ENCODE measurements around the gene GDA. TPM values are rescaled to one million over a fixed set of nuclear protein-coding genes. Genes with fewer than 3 reads are reported as not detected.
"Not testable (repeated sequence)": the region's sequence is repeated elsewhere in the genome, so short reads cannot be mapped to it uniquely, and the experiment has no call there.

GDA gene
- total RNA-seq, 1 donor from 2014 or later, result not detected

- intact Hi-C loops (cut with DNase I), result no loop called here
- TF ChIP-seq CTCF (IDR thresholded peaks at IDR 0.05), result no peak
- Histone ChIP-seq H3K36me3 (no peaks in the 10 kb centered on the region), H3K27me3 (no peaks in the 10 kb centered on the region), H3K9me3 (no peaks in the 10 kb centered on the region), H3K4me1 (no peaks in the 10 kb centered on the region), H3K27ac (no peak overlapping the region), H3K4me3 (no peak overlapping the region)
- no peak for DNase-seq (ENCODE audit: low spot score in 2 of 2)
Measured at GRCh38 chr9:72278959-72279358, 129.7 kb downstream of the GDA start.

GRCh38 chr9:72280913-72281500 lies 131.8 kb downstream of the GDA start:
- H3K27me3 ChIP-seq, result no peaks in the 10 kb centered on the region
- H3K9me3 ChIP-seq, result no peaks in the 10 kb centered on the region
- no peak overlapping the region for H3K4me3 ChIP-seq
- peak; percentile 70 to 92 (median 82) for TF ChIP-seq CTCF (IDR thresholded peaks at IDR 0.05)
- no peak overlapping the region for H3K27ac ChIP-seq
- DNase-seq (ENCODE audit: low spot score in 2 of 2), result peak in 1 of 2 donors; percentile 77
- H3K4me1 ChIP-seq, result no peaks in the 10 kb centered on the region
- no peaks in the 10 kb centered on the region for H3K36me3 ChIP-seq
- intact Hi-C loops (cut with DNase I), result loop anchor here (1.0 to 5.0 kb wide), 2 partner anchors 311 to 541 kb away; no protein-coding TSS in a partner anchor

DNA sequence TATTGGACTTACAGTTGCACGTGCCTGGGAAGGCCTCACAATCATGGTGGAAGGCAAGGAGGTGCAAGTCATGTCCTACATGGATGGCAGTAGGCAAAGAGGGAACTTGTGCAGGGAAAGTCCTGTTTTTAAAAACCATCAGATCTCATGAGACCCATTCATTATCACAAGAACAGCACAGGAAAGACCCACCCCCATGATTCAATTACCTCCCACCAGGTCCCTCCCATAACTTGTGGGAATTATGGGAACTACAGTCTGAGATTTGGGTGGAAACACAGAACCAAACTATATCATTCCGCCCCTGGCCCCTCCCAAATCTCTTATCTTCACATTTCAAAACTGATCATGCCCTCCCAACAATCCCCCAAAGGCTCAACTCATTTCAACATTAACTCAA lies 140.2 kb downstream of the GDA start:
- no peak overlapping the region for H3K4me3 ChIP-seq
- no peak for TF ChIP-seq CTCF (IDR thresholded peaks at IDR 0.05)
- no peaks in the 10 kb centered on the region for H3K36me3 ChIP-seq
- intact Hi-C loops (cut with DNase I), result no loop called here
- H3K9me3 ChIP-seq, result no peaks in the 10 kb centered on the region
- H3K27me3 ChIP-seq, result no peaks in the 10 kb centered on the region
- no peak for DNase-seq (ENCODE audit: low spot score in 2 of 2)
- no peak overlapping the region for H3K27ac ChIP-seq
- H3K4me1 ChIP-seq, result no peaks in the 10 kb centered on the region

DNA sequence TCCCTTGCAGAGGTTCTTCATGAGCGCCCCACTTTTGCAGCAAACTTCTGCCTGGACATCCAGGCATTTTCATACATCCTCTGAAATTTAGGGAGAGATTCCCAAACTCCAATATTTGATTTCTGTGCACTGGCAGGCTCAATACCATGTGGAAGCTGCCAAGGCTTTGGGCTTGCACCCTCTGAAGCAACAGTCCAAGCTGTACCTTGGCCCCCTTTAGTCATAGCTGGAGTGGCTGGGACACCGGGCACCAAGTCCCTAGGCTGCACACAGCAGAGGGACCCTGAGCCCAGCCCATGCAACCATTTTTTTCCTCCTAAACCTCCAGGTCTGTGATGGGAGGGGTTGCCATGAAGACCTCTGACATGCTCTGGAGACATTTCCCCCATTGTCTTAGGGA lies 141.1 kb downstream of the GDA start:
- Histone ChIP-seq H3K27me3 (no peaks in the 10 kb centered on the region), H3K27ac (no peak overlapping the region), H3K9me3 (no peaks in the 10 kb centered on the region), H3K4me1 (no peaks in the 10 kb centered on the region), H3K36me3 (no peaks in the 10 kb centered on the region), H3K4me3 (no peak overlapping the region)
- DNase-seq (ENCODE audit: low spot score in 2 of 2), result no peak
- intact Hi-C loops (cut with DNase I), result loop anchor here (5.0 kb wide), 2 partner anchors 72 to 462 kb away; no protein-coding TSS in a partner anchor
- no peak for TF ChIP-seq CTCF (IDR thresholded peaks at IDR 0.05)

DNA sequence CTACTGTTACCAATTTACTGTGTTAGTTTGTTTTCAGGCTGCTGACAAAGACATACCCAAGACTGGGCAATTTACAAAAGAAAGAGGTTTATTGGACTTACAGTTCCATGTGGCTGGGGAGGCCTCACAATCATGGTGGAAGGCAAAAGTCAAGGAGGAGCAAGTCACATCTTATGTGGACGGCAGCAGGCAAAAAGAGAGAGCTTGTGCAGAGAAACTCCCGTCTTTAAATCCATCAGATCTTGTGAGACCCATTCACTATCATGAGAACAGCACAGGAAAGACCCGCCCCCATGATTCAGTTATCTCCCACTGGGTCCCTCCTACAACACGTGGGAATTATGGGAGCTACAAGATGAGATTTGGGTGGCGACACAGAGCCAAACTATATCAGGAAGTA lies 142.3 kb downstream of the GDA start:
- not testable (repeated sequence) for H3K4me3 ChIP-seq; DNase-seq (ENCODE audit: low spot score in 2 of 2); H3K27me3 ChIP-seq; H3K27ac ChIP-seq; H3K9me3 ChIP-seq; H3K36me3 ChIP-seq; H3K4me1 ChIP-seq
- intact Hi-C loops (cut with DNase I), result loop anchor here (5.0 kb wide), 2 partner anchors 71 to 461 kb away; no protein-coding TSS in a partner anchor

GRCh38 chr9:72292256-72292682 lies 143.0 kb downstream of the GDA start:
- Histone ChIP-seq H3K36me3 (no peaks in the 10 kb centered on the region), H3K27ac (no peak overlapping the region), H3K27me3 (no peaks in the 10 kb centered on the region), H3K9me3 (no peaks in the 10 kb centered on the region), H3K4me1 (no peaks in the 10 kb centered on the region), H3K4me3 (no peak overlapping the region)
- DNase-seq (ENCODE audit: low spot score in 2 of 2), result no peak
- intact Hi-C loops (cut with DNase I), result loop anchor here (2.0 to 5.0 kb wide), 3 partner anchors 70 to 460 kb away; no protein-coding TSS in a partner anchor
- peak; percentile 36 to 61 (median 52) for TF ChIP-seq CTCF (IDR thresholded peaks at IDR 0.05)
